ENCODE results near the gene ADAMTS19.
A peak's percentile ranks its signal among the peaks of the same experiment; 100 is the strongest.

Gene ADAMTS19

DNA sequence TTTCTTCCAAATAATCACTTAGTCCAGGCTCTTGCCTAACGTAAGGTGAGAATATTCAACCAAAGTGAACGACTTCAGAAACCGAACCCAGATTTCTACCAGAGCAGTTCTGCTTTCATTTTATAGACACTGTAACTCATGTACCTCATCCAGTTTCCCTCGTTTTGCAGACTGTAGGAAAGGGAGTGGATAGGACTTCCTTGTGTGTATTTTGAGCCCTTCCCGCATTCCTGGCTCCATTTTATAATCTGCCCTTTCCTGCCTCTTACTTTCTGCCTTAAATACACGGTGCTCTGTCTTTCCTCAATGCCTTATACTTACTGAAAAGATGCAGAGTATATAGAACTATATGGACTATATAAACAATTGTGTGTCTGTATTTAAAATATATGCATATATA, 308.6 kb downstream of the ADAMTS19 start:
- no peak for DNase-seq

DNA sequence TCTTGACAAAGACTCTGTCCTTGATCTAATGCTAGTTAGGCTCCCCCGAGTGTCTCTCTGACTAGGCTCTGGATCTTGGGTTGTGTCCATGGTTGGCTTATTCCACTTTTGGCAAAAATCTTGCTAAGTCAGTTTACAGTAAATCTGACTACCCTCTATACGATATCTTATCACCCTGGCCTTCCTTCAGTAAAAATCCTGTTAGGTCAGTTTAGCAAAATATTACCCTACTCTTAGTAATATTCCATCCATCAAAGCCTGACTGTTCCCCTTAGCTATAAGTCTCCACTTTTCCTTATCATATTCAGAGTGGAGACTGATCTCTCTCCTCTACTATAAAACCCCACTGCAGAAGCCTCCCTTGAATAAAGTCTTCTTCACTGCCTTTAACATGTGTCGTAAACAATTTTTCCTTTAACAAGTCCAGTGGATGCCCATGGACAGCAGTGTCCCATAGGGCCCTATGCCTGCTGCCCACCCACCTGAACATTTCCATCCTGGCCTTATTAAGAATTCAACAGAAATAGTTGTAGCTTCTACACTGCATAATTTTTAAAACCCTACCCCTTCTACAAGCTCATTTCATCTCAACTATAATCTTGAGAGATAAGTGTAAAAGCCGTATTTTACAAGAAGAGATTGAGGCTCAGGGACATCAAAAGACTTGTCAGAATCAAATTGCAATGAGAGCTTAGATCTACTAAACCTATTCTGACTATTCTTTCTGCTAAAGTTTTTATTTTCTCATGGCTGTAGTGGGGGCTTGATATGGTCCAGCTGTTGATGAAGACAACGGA, 310.1 kb downstream of the ADAMTS19 start:
- no peak for DNase-seq

DNA sequence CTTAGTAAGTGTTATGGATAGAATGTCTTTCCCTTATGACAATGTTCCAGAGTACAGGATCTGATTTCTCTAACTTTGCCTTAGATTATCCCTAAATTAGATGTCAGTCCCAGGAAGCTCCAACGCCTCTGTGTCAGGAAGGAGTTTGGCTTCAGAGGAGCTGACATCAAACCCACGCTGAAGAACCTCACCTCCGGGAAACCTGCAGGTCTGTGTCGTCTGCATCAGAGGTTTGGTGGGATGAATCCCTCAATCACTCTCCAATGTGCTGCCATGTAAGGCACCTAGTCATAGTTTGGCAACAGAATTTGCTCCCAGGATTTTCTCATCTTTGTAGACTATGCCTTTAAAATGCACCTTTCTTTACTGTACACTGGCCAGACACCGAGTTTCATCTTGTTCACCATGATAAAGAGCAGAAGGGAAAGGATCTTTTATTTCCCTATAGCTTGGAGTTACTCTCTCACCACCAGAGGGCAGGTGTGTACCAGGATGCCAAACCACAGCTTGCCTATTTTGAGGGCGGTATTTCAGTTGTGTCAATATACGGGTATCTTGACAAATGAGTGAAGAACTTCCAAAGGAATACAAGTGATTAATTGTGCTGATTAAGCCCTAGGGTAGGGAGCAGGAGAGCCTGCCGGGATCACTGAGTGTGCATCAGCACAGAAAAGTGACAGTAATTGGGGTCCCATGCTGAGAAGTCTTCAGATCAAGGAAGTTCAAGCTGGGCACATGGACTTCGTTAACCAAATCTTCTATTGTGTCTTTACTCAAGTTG, 311.1 kb downstream of the ADAMTS19 start:
- DNase-seq: peak; percentile 43

DNA sequence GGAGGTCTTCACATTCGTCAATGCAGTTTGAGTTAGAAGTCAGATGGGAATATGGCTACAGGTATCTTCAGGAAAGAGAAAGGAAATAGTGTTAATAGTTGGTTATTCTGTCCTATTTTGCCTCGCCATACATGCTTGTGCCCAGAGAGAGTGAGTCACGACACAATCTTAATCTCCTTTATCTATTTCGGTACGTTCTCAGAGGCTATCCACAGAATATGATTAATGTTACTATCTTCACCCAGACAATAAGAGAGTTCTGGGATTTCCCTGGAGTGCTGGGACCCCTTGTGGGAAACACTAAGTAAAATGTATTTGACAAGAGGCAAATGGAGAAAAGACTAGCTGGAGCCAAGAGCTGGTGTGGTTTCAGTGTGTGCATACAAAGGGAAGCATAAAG, 313.3 kb downstream of the ADAMTS19 start:
- DNase-seq: no peak

DNA sequence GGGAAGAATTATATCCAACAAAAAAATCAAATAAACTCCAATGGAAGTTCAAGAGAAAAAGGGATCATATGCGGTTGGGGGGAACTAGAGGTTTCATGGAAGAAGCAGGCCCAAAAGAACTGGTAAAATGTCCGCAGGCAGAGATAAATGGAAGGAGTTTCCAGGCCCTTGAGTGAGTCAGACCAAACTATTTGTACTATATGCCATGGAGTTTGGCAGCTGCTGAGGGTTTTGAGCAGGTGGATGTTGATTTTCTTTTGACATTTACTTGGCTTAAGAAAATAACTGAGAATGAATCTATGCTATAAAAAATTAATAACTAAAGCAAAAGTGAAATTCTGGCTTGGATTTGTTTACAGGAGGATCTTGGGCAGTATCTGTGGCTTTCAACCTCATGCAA, 321.5 kb downstream of the ADAMTS19 start:
- DNase-seq: no peak

Measured in CD4-positive, alpha-beta T cell treated with Interleukin-21 for 1 hour (primary cell).